ENCODE measurements around the gene REPIN1.

GRCh38 chr7:150403376-150404171 lies 35.0 kb downstream of the REPIN1 start:
- no peak for TF ChIP-seq MXI1 (IDR thresholded peaks at IDR 0.05; ENCODE audit: low read depth, low read length)
- TF ChIP-seq NRF1 (IDR thresholded peaks at IDR 0.05; ENCODE audit: low read depth, low read length): no peak
- TF ChIP-seq, protein P1, sequence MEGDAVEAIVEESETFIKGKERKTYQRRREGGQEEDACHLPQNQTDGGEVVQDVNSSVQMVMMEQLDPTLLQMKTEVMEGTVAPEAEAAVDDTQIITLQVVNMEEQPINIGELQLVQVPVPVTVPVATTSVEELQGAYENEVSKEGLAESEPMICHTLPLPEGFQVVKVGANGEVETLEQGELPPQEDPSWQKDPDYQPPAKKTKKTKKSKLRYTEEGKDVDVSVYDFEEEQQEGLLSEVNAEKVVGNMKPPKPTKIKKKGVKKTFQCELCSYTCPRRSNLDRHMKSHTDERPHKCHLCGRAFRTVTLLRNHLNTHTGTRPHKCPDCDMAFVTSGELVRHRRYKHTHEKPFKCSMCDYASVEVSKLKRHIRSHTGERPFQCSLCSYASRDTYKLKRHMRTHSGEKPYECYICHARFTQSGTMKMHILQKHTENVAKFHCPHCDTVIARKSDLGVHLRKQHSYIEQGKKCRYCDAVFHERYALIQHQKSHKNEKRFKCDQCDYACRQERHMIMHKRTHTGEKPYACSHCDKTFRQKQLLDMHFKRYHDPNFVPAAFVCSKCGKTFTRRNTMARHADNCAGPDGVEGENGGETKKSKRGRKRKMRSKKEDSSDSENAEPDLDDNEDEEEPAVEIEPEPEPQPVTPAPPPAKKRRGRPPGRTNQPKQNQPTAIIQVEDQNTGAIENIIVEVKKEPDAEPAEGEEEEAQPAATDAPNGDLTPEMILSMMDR (IDR thresholded peaks at IDR 0.05): no peak
- TF ChIP-seq EZH2phosphoT487 (IDR thresholded peaks at IDR 0.05; ENCODE audit: borderline replicate concordance, low read depth): no peak
- TF ChIP-seq RXRA (IDR thresholded peaks at IDR 0.05; ENCODE audit: borderline replicate concordance, low read depth): no peak
- no peak for TF ChIP-seq YY1 (IDR thresholded peaks at IDR 0.05; ENCODE audit: low read depth)
- TF ChIP-seq CHD2 (IDR thresholded peaks at IDR 0.05; ENCODE audit: low read length, partially characterized antibody): no peak
- no peak for TF ChIP-seq REST (IDR thresholded peaks at IDR 0.05; ENCODE audit: low read depth, low read length)
- TF ChIP-seq, protein P2, sequence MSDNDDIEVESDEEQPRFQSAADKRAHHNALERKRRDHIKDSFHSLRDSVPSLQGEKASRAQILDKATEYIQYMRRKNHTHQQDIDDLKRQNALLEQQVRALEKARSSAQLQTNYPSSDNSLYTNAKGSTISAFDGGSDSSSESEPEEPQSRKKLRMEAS (IDR thresholded peaks at IDR 0.05; ENCODE audit: low read depth): no peak
- TF ChIP-seq RCOR1 (IDR thresholded peaks at IDR 0.05; ENCODE audit: low read length): no peak
- no peak for TF ChIP-seq POLR2AphosphoS5 (IDR thresholded peaks at IDR 0.05; ENCODE audit: low read depth, low read length)
- no peak for TF ChIP-seq ELF1 (IDR thresholded peaks at IDR 0.05)
- TF ChIP-seq SIN3A (IDR thresholded peaks at IDR 0.05; ENCODE audit: borderline replicate concordance, low read depth, low read length): no peak
